GM13977 (cell line): ENCODE data around the gene SAPCD2.

Source experiments
- DNase-seq: peaks from one replicate; pipeline ENCODE4 v3.0.0; 2012; ENCODE audit warnings: low spot score
- CTCF ChIP-seq: IDR thresholded peaks from 2 replicates; pipeline ENCODE4 v1.5.1; 2012; ENCODE audit warnings: mild to moderate bottlenecking, control low read depth; ENCODE audit not compliant: insufficient read depth; ENCODE audit errors: extremely low read depth, missing control alignments
- in situ Hi-C: fragments of 300-500 bp; cut with MboI; formaldehyde crosslinking; loops from one replicate; pipeline ENCODE4 v1.12.0; 2022; ENCODE audit warnings: low sequenced_read_pairs, low pct_unique_long_range_greater_than_20kb, mixed read lengths, inconsistent platforms; ENCODE audit not compliant: unreplicated experiment

Gene SAPCD2

GRCh38 chr9:137026828-137027227 is 43.5 kb downstream of the SAPCD2 start:
- no peak for TF ChIP-seq CTCF
- DNase-seq: no peak
- in situ Hi-C loops: no loop called here

GRCh38 chr9:137026384-137026783 is 44.0 kb downstream of the SAPCD2 start:
- TF ChIP-seq CTCF: no peak
- DNase-seq: no peak
- in situ Hi-C loops: no loop called here

GRCh38 chr9:137025517-137025966 is 44.8 kb downstream of the SAPCD2 start:
- no peak for DNase-seq
- TF ChIP-seq CTCF: no peak
- in situ Hi-C loops: no loop called here

GRCh38 chr9:137023583-137023991 is 46.8 kb downstream of the SAPCD2 start:
- in situ Hi-C loops: no loop called here
- DNase-seq: no peak
- no peak for TF ChIP-seq CTCF

- in situ Hi-C loops: no loop called here
- no peak for TF ChIP-seq CTCF
- no peak for DNase-seq
Observed at GRCh38 chr9:137023157-137023556, 47.2 kb downstream of the SAPCD2 start.

- TF ChIP-seq CTCF: no peak
- in situ Hi-C loops: no loop called here
- DNase-seq: no peak
Observed at GRCh38 chr9:137022662-137023008, 47.7 kb downstream of the SAPCD2 start.
